HCT116 (cell line): ENCODE results near the gene C1QTNF3. TPM values are rescaled to one million over a fixed set of nuclear protein-coding genes. Genes with fewer than 3 reads are reported as not detected.

Experiments used
- ATAC-seq: fragments of 200-7000 bp; cut with Tn5 transposase; 2 replicates; pipeline ENCODE4 v1.9.1; 2020; ENCODE audit warnings: mild to moderate bottlenecking, moderate library complexity
- BruUV-seq: library from RNA; stranded (reverse); fragments of 400-500 nt; replicated peaks from 2 replicates; lab custom pipeline; 2021; lab: Mats Ljungman, UMichigan
- CTCF ChIA-PET: fragments of 300-600 bp; sonication (Branson Sonifier 250); formaldehyde crosslinking; loops from one replicate; lab custom pipeline; 2021; ENCODE audit warnings: antibody characterized with exemption; lab: Charles Lee
- POLR2A ChIA-PET: fragments of 300-600, 350-600 bp; sonication (Branson Sonifier 250); formaldehyde crosslinking; loops from one replicate; lab custom pipeline; 2021; ENCODE audit warnings: antibody characterized with exemption; lab: Charles Lee
- RAD21 ChIA-PET, 2 experiments: fragments of 300-600 bp; sonication (Branson Sonifier 250); formaldehyde crosslinking; loops; one replicate each; lab custom pipeline; 2023; ENCODE audit warnings: low total read pairs in 2 of 2; ENCODE audit not compliant: uncharacterized antibody in 2 of 2, unreplicated experiment in 2 of 2, low non-redundant PET in 1 of 2; lab: Charles Lee
- DNase-seq: peaks from one replicate; pipeline ENCODE4 v3.0.0-alpha.2; 2010; ENCODE audit warnings: low read depth, low spot score
- H2AFZ ChIP-seq: fragments of 200-600 bp; shearing (Covaris generic), sonication (generic); 2 replicates; pipeline ENCODE4 v1.6.1; 2017; ENCODE audit warnings: low read depth, mixed run types, mixed read lengths, antibody characterized with exemption, low read length; ENCODE audit not compliant: poor library complexity, severe bottlenecking
- H3K27ac ChIP-seq: 2 replicates; pipeline ENCODE4 v1.5.1; 2012; ENCODE audit warnings: low read depth, low read length
- H3K27me3 ChIP-seq: fragments of 200-600 bp; sonication (generic); 2 replicates; pipeline ENCODE4 v1.6.1; 2016; ENCODE audit warnings: mixed run types, low read length, mixed read lengths; ENCODE audit not compliant: insufficient read depth
- H3K36me3 ChIP-seq, 2 experiments: fragments of 200-500 bp in 1 of 2; fragments of 200-600 bp in 1 of 2; sonication (Bioruptor generic) in 1 of 2; sonication (generic) in 1 of 2; 2 replicates each; pipeline versions ENCODE4 v1.5.1 to v1.6.1; 2014 to 2016; ENCODE audit warnings: low read length in 2 of 2, inconsistent platforms in 1 of 2, mixed read lengths in 1 of 2, mixed run types in 1 of 2; ENCODE audit not compliant: insufficient read depth in 2 of 2, control insufficient read depth in 1 of 2
- H3K4me1 ChIP-seq, 2 experiments: fragments of 200-600 bp in 1 of 2; sonication (generic) in 1 of 2; 2 replicates each; pipeline versions ENCODE4 v1.5.1 to v1.6.1; 2012 to 2017; ENCODE audit warnings: low read length in 2 of 2, inconsistent platforms in 1 of 2, mild to moderate bottlenecking in 1 of 2, mixed read lengths in 1 of 2, mixed run types in 1 of 2, moderate library complexity in 1 of 2; ENCODE audit not compliant: insufficient read depth in 2 of 2, control insufficient read depth in 1 of 2
- H3K4me2 ChIP-seq: fragments of 200-600 bp; sonication (generic); 2 replicates; pipeline ENCODE4 v1.6.1; 2017; ENCODE audit warnings: mixed run types, low read length, mixed read lengths
- H3K4me3 ChIP-seq, 2 experiments: fragments of 200-600 bp in 1 of 2; sonication (generic) in 1 of 2; replicated peaks in 1 of 2; 2 replicates each; pipeline ENCODE4 v1.5.1; 2011 to 2016; ENCODE audit warnings: low read length in 2 of 2, control low read depth in 1 of 2, low read depth in 1 of 2, mild to moderate bottlenecking in 1 of 2, mixed read lengths in 1 of 2, mixed run types in 1 of 2
- H3K79me2 ChIP-seq: fragments of 200-600 bp; sonication (generic); 2 replicates; pipeline ENCODE4 v1.6.1; 2017; ENCODE audit warnings: mild to moderate bottlenecking, mixed run types, low read length, moderate library complexity, mixed read lengths; ENCODE audit not compliant: insufficient read depth
- H3K9ac ChIP-seq: fragments of 200-600 bp; sonication (generic); 2 replicates; pipeline ENCODE4 v1.6.1; 2016; ENCODE audit warnings: low read length, mixed read lengths
- H3K9me2 ChIP-seq: fragments of 200-600 bp; sonication (generic), shearing (Covaris generic); 2 replicates; pipeline ENCODE4 v1.6.1; 2017; ENCODE audit warnings: mixed run types, mild to moderate bottlenecking, moderate library complexity; ENCODE audit not compliant: insufficient read depth
- H3K9me3 ChIP-seq, 2 experiments: fragments of 200-500 bp in 1 of 2; fragments of 200-600 bp in 1 of 2; sonication (Bioruptor generic) in 1 of 2; sonication (generic) in 1 of 2; 2 replicates each; pipeline ENCODE4 v1.6.1; 2014 to 2017; ENCODE audit warnings: low read length in 2 of 2, mixed read lengths in 2 of 2, inconsistent platforms in 1 of 2, low read depth in 1 of 2, mild to moderate bottlenecking in 1 of 2, mixed run types in 1 of 2, moderate library complexity in 1 of 2; ENCODE audit not compliant: control insufficient read depth in 1 of 2, insufficient read depth in 1 of 2
- H4K20me1 ChIP-seq: fragments of 200-600 bp; sonication (generic), shearing (Covaris generic); 2 replicates; pipeline ENCODE4 v1.6.1; 2017; ENCODE audit warnings: mixed run types, mild to moderate bottlenecking, moderate library complexity; ENCODE audit not compliant: insufficient read depth
- ATF3 ChIP-seq: IDR thresholded peaks from 2 replicates; pipeline ENCODE4 v1.6.1; 2012
- CBX3 ChIP-seq: IDR thresholded peaks from 2 replicates; pipeline ENCODE4 v1.6.1; 2012; ENCODE audit warnings: low read depth
- CEBPB ChIP-seq: IDR thresholded peaks from 2 replicates; pipeline ENCODE4 v1.6.1; 2012; ENCODE audit warnings: low read depth
- CTCF ChIP-seq, 3 experiments: fragments of 200-600 bp in 1 of 3; sonication (generic) in 1 of 3; IDR thresholded peaks in 2 of 3; conservative IDR thresholded peaks in 1 of 3; 2 replicates each; pipeline ENCODE4 v1.5.1; 2012 to 2017; ENCODE audit warnings: low read depth in 2 of 3, low read length in 2 of 3, antibody characterized with exemption in 1 of 3, borderline replicate concordance in 1 of 3, control low read depth in 1 of 3, mild to moderate bottlenecking in 1 of 3, mixed read lengths in 1 of 3, mixed run types in 1 of 3, moderate library complexity in 1 of 3; ENCODE audit not compliant: insufficient read depth in 1 of 3
- EGR1 ChIP-seq: IDR thresholded peaks from 2 replicates; pipeline ENCODE4 v1.6.1; 2012; ENCODE audit warnings: low read depth
- ELF1 ChIP-seq: IDR thresholded peaks from 2 replicates; pipeline ENCODE4 v1.6.1; 2012; ENCODE audit warnings: low read depth, borderline replicate concordance
- EZH2 ChIP-seq: fragments of 200-600 bp; sonication (generic); IDR thresholded peaks from 2 replicates; pipeline ENCODE4 v1.6.1; 2017; ENCODE audit warnings: antibody characterized with exemption, mixed run types
- EZH2phosphoT487 ChIP-seq: fragments of 200-600 bp; IDR thresholded peaks from 2 replicates; pipeline ENCODE4 v1.6.1; 2018; ENCODE audit warnings: antibody characterized with exemption, borderline replicate concordance
- FOSL1 ChIP-seq: IDR thresholded peaks from 2 replicates; pipeline ENCODE4 v1.6.1; 2012; ENCODE audit warnings: low read depth
- JUND ChIP-seq: IDR thresholded peaks from 2 replicates; pipeline ENCODE4 v1.6.1; 2012
- POLR2AphosphoS5 ChIP-seq: IDR thresholded peaks from 2 replicates; pipeline ENCODE4 v1.6.1; 2011; ENCODE audit warnings: mild to moderate bottlenecking, low read depth, low read length, moderate library complexity
- REST ChIP-seq: IDR thresholded peaks from 2 replicates; pipeline ENCODE4 v1.6.1; 2012; ENCODE audit warnings: low read depth
- SIN3A ChIP-seq: IDR thresholded peaks from 2 replicates; pipeline ENCODE4 v1.6.1; 2012; ENCODE audit warnings: low read depth
- TCF7L2 ChIP-seq: IDR thresholded peaks from 2 replicates; pipeline ENCODE4 v1.7.0; 2011; ENCODE audit warnings: borderline replicate concordance, inconsistent platforms; ENCODE audit not compliant: insufficient read depth, insufficient read length; ENCODE audit errors: extremely low read depth
- YY1 ChIP-seq: IDR thresholded peaks from 2 replicates; pipeline ENCODE4 v1.6.1; 2011; ENCODE audit warnings: low read length, low read depth, moderate library complexity, mild to moderate bottlenecking; ENCODE audit not compliant: insufficient replicate concordance; ENCODE audit errors: extremely low read depth
- ZFX ChIP-seq: fragments of 450-650 bp; IDR thresholded peaks from 2 replicates; pipeline ENCODE4 v1.6.1; 2017
- ZNF274 ChIP-seq: fragments of 200-500 bp; sonication (Bioruptor generic); IDR thresholded peaks from 2 replicates; pipeline ENCODE4 v1.6.1; 2014; ENCODE audit warnings: mild to moderate bottlenecking, low read depth, low read length, inconsistent platforms
- intact Hi-C: fragments of 100-400 bp; cut with micrococcal nuclease; formaldehyde crosslinking; loops from 2 replicates; pipeline ENCODE4 v1.10.0; 2022
- total RNA-seq: library from RNA; stranded (reverse); gene quantifications from one replicate; pipeline ENCODE4 v1.2.1, GENCODE V29; 2021; ENCODE audit not compliant: unreplicated experiment

The C1QTNF3 gene
- total RNA-seq, 1 experiment from 2014 or later: 2.6 TPM

GRCh38 chr5:34031966-34032365, 11.0 kb downstream of the C1QTNF3 start:
- RAD21 ChIA-PET: no interaction called here
- H3K36me3 ChIP-seq: no peaks in the 10 kb centered on the region
- no peak for DNase-seq
- H3K9me3 ChIP-seq: no peaks in the 10 kb centered on the region
- intact Hi-C loops: no loop called here
- H3K9me2 ChIP-seq: no peaks in the 10 kb centered on the region
- H3K4me2 ChIP-seq: no peak overlapping the region
- H3K79me2 ChIP-seq: no peaks in the 10 kb centered on the region
- no peaks in the 10 kb centered on the region for H4K20me1 ChIP-seq
- H3K27me3 ChIP-seq: no peaks in the 10 kb centered on the region
- CTCF ChIA-PET: no interaction called here
- no peak overlapping the region for H2AFZ ChIP-seq
- no TSS peak for BruUV-seq
- no peak overlapping the region for H3K9ac ChIP-seq
- no peak overlapping the region for H3K4me3 ChIP-seq
- no peak overlapping the region for H3K27ac ChIP-seq
- TF ChIP-seq SIN3A: no peak
- TF ChIP-seq, all 23 proteins: peak for 0
- POLR2A ChIA-PET: no interaction called here
- no peaks in the 10 kb centered on the region for H3K4me1 ChIP-seq
- no peak for ATAC-seq

- no peak for TF ChIP-seq CEBPB
- no peak for TF ChIP-seq CBX3
- TF ChIP-seq EZH2phosphoT487: no peak
- TF ChIP-seq ZNF274: no peak
- TF ChIP-seq ZFX: no peak
- TF ChIP-seq TCF7L2: no peak
- TF ChIP-seq EGR1: no peak
- TF ChIP-seq REST: no peak
- no peak for TF ChIP-seq FOSL1
- no peak for TF ChIP-seq ELF1
- no peak for TF ChIP-seq YY1
- TF ChIP-seq JUND: no peak
- no peak for TF ChIP-seq CTCF (IDR thresholded peaks at IDR 0.05 in 2 of 3, conservative IDR thresholded peaks at IDR 0.05 in 1 of 3; ENCODE audit: borderline replicate concordance in 1 of 3, insufficient read depth in 1 of 3, low read depth in 2 of 3, low read length in 2 of 3)
- TF ChIP-seq SIN3A: no peak
- no peak for TF ChIP-seq POLR2AphosphoS5
- no peak for TF ChIP-seq ATF3
- TF ChIP-seq EZH2: no peak
- Histone ChIP-seq H3K79me2 (no peaks in the 10 kb centered on the region), H3K36me3 (no peaks in the 10 kb centered on the region), H3K9ac (no peak overlapping the region), H3K27me3 (no peaks in the 10 kb centered on the region), H3K9me3 (no peaks in the 10 kb centered on the region), H2AFZ (no peak overlapping the region), H3K27ac (no peak overlapping the region), H3K4me3 (no peak overlapping the region), H3K9me2 (no peaks in the 10 kb centered on the region), H4K20me1 (no peaks in the 10 kb centered on the region), H3K4me2 (no peak overlapping the region), H3K4me1 (no peaks in the 10 kb centered on the region)
- DNase-seq: no peak
- CTCF ChIA-PET: no interaction called here
- POLR2A ChIA-PET: no interaction called here
- RAD21 ChIA-PET: no interaction called here
- ATAC-seq: no peak
- intact Hi-C loops: no loop called here
- no TSS peak for BruUV-seq
Observed at GRCh38 chr5:34031117-34031516, 11.9 kb downstream of the C1QTNF3 start.
